ENCODE results near the gene BBS12. TPM values are rescaled to one million over a fixed set of nuclear protein-coding genes. Genes with fewer than 3 reads are reported as not detected.

BBS12 gene
- total and polyA plus RNA-seq, 9 of the 15 experiments (the other 6 are each of a cell fraction or from before 2014, with no cell fraction given) = 2.7 to 6.5 (median 3.3) TPM

GRCh38 chr4:122732329-122733026 lies at the start of gene BBS12 (continued):
- TF ChIP-seq ZNF589 (CRISPR knock-in tag; IDR thresholded peaks at IDR 0.05; ENCODE audit: low read depth) (no peak), RBFOX2 (IDR thresholded peaks at IDR 0.05; ENCODE audit: low read depth, low read length) (peak; percentile 74), NKRF (IDR thresholded peaks at IDR 0.05; ENCODE audit: borderline replicate concordance) (peak; percentile 95), RBBP5 (IDR thresholded peaks at IDR 0.05; ENCODE audit: borderline replicate concordance, insufficient read depth, low read length, poor library complexity, severe bottlenecking) (peak; percentile 74), REST (IDR thresholded peaks at IDR 0.05; ENCODE audit: borderline replicate concordance) (peak; percentile 94), REST (CRISPR knock-in tag; IDR thresholded peaks at IDR 0.05; ENCODE audit: low read depth) (no peak), RFX5 (IDR thresholded peaks at IDR 0.05; ENCODE audit: low read depth, low read length) (0 out of 2 replicates have a peak, but pooled peaks have one; percentile 31), MED1 (CRISPR knock-in tag; IDR thresholded peaks at IDR 0.05; ENCODE audit: borderline replicate concordance) (no peak), FOXK2 (conservative IDR thresholded peaks at IDR 0.05 in 1 of 2, IDR thresholded peaks at IDR 0.05 in 1 of 2; ENCODE audit: low read depth in 2 of 2) (peak in 1 of 2 experiments; percentile 26; a peak in 1 of 4 replicates), SRF (CRISPR knock-in tag; IDR thresholded peaks at IDR 0.05) (peak in 1 of 2 experiments; percentile 31; a peak in 1 of 4 replicates), NR2C1 (IDR thresholded peaks at IDR 0.05) (peak; percentile 18; the same call in 1 of the 2 replicates), NR2C1 (tag; IDR thresholded peaks at IDR 0.05) (no peak), POLR2G (IDR thresholded peaks at IDR 0.05; ENCODE audit: low read depth, low read length) (peak; percentile 78), FOS (IDR thresholded peaks at IDR 0.05; ENCODE audit: extremely low read depth, insufficient read length) (peak; percentile 93), ZBTB5 (IDR thresholded peaks at IDR 0.05) (no peak)

All from K562 (cell line).